CD14-positive monocyte (primary cell): ENCODE data around the gene KDM6A. TPM values are rescaled to one million over a fixed set of nuclear protein-coding genes. Genes with fewer than 3 reads are reported as not detected.

ENCODE experiments used
- DNase-seq, 3 donors: peaks; one replicate each; pipeline ENCODE4 v3.0.0-alpha.2; 2011 to 2022
- H2AFZ ChIP-seq: 2 replicates; pipeline ENCODE4 v1.6.0; 2012; ENCODE audit warnings: mild to moderate bottlenecking, low read depth, low read length, inconsistent platforms; ENCODE audit not compliant: insufficient read depth, poor library complexity, severe bottlenecking
- H3K27ac ChIP-seq, 2 donors: 1 replicate in 1 of 2; 2 replicates in 1 of 2; pipeline ENCODE4 v1.5.1; 2012 to 2013; ENCODE audit warnings: low read length in 2 of 2, control low read depth in 1 of 2, inconsistent platforms in 1 of 2, low read depth in 1 of 2, mild to moderate bottlenecking in 1 of 2
- H3K27me3 ChIP-seq, 2 donors: one replicate each; pipeline versions ENCODE4 v1.6.0 to v1.6.1; 2011 to 2013; ENCODE audit warnings: low read length in 2 of 2; ENCODE audit not compliant: control insufficient read depth in 2 of 2, insufficient read depth in 2 of 2
- H3K36me3 ChIP-seq, 2 donors: replicated peaks in 1 of 2; 1 replicate in 1 of 2; 2 replicates in 1 of 2; pipeline versions ENCODE4 v1.5.1 to v1.6.1; 2012 to 2013; ENCODE audit warnings: low read length in 2 of 2, control low read depth in 1 of 2, inconsistent platforms in 1 of 2, mild to moderate bottlenecking in 1 of 2; ENCODE audit not compliant: insufficient read depth in 2 of 2, control insufficient read depth in 1 of 2
- H3K4me1 ChIP-seq, 2 donors: 1 replicate in 1 of 2; 2 replicates in 1 of 2; pipeline versions ENCODE4 v1.5.1 to v1.6.1; 2012 to 2013; ENCODE audit warnings: low read length in 2 of 2, control low read depth in 1 of 2, inconsistent platforms in 1 of 2, mild to moderate bottlenecking in 1 of 2, moderate library complexity in 1 of 2; ENCODE audit not compliant: insufficient read depth in 2 of 2, control insufficient read depth in 1 of 2
- H3K4me2 ChIP-seq: replicated peaks from 2 replicates; pipeline ENCODE3; 2012; ENCODE audit warnings: low read length, moderate library complexity, mild to moderate bottlenecking; ENCODE audit not compliant: poor library complexity, severe bottlenecking; ENCODE audit errors: extremely low read depth
- H3K4me3 ChIP-seq, 3 experiments: fragments of 200-600 bp in 1 of 3; sonication (generic) in 1 of 3; replicated peaks in 1 of 3; 1 replicate in 2 of 3; 2 replicates in 1 of 3; pipeline ENCODE4 v1.5.1; 2011 to 2013; ENCODE audit warnings: low read length in 3 of 3, mild to moderate bottlenecking in 3 of 3, control low read depth in 2 of 3, low read depth in 2 of 3, inconsistent platforms in 1 of 3, moderate library complexity in 1 of 3
- H3K79me2 ChIP-seq: 2 replicates; pipeline ENCODE4 v1.6.0; 2012; ENCODE audit warnings: mild to moderate bottlenecking, control low read depth, inconsistent platforms, low read length, moderate library complexity; ENCODE audit not compliant: insufficient read depth
- H3K9ac ChIP-seq: 2 replicates; pipeline ENCODE4 v1.6.0; 2017; ENCODE audit warnings: low read length, mild to moderate bottlenecking; ENCODE audit not compliant: insufficient read depth, poor library complexity, severe bottlenecking
- H3K9me3 ChIP-seq, 2 donors: replicated peaks in 1 of 2; 1 replicate in 1 of 2; 2 replicates in 1 of 2; pipeline versions ENCODE4 v1.5.1 to v1.6.1; 2012 to 2013; ENCODE audit warnings: low read length in 2 of 2, control low read depth in 1 of 2; ENCODE audit not compliant: control insufficient read depth in 1 of 2, insufficient read depth in 1 of 2
- H4K20me1 ChIP-seq: 2 replicates; pipeline ENCODE4 v1.6.0; 2012; ENCODE audit warnings: mild to moderate bottlenecking, low read length, control low read depth, moderate library complexity; ENCODE audit not compliant: insufficient read depth
- H3K27ac Mint-ChIP-seq, 7 donors: one replicate each; pipeline ENCODE4 v1.8.0; 2020; ENCODE audit warnings: mild to moderate bottlenecking in 7 of 7, mixed read lengths in 7 of 7, moderate library complexity in 6 of 7, inconsistent platforms in 2 of 7
- H3K27me3 Mint-ChIP-seq, 3 donors: one replicate each; pipeline ENCODE4 v1.8.0; 2021 to 2022; ENCODE audit warnings: low read depth in 3 of 3, mild to moderate bottlenecking in 3 of 3, mixed read lengths in 3 of 3, moderate library complexity in 3 of 3, inconsistent platforms in 1 of 3
- H3K36me3 Mint-ChIP-seq, 2 donors: one replicate each; pipeline ENCODE4 v1.8.0; 2020; ENCODE audit warnings: mixed read lengths in 2 of 2, inconsistent platforms in 1 of 2, mild to moderate bottlenecking in 1 of 2
- H3K4me1 Mint-ChIP-seq: one replicate; pipeline ENCODE4 v1.8.0; 2020; ENCODE audit warnings: mild to moderate bottlenecking, mixed read lengths
- H3K4me3 Mint-ChIP-seq, 2 donors: one replicate each; pipeline ENCODE4 v1.8.0; 2020; ENCODE audit warnings: mild to moderate bottlenecking in 2 of 2, mixed read lengths in 2 of 2, moderate library complexity in 1 of 2
- H3K9me3 Mint-ChIP-seq, 7 donors: one replicate each; pipeline ENCODE4 v1.8.0; 2020 to 2022; ENCODE audit warnings: mixed read lengths in 7 of 7, mild to moderate bottlenecking in 6 of 7, moderate library complexity in 6 of 7, inconsistent platforms in 2 of 7
- WGBS: methylation state at CpG from one replicate; pipeline ENCODE4 v1.1.5; 2013; ENCODE audit warnings: missing lambda C conversion rate; ENCODE audit not compliant: insufficient coverage; 5-methylcytosine and 5-hydroxymethylcytosine counted together
- intact Hi-C, 2 donors: fragments of 100-400 bp; cut with micrococcal nuclease; formaldehyde crosslinking; loops; one replicate each; pipeline versions ENCODE4 v1.15.0 to v1.15.1; 2023
- polyA plus RNA-seq, 3 donors: library from polyadenylated mRNA; depleted of rRNA in 1 of 3; unstranded in 2 of 3; stranded (reverse) in 1 of 3; fragments of 300-500 nt in 2 of 3; fragments of >200 nt in 1 of 3; fragmentation: Illumina TruSeq in 2 of 3; gene quantifications; 1 replicate in 2 of 3; 2 replicates in 1 of 3; pipeline ENCODE4 v1.2.3, GENCODE V29; 2012 to 2021
- TF ChIP-seq, protein P1 (sequence below): fragments of 200-600 bp; IDR thresholded peaks from one replicate; pipeline ENCODE4 v1.8.0; 2022; ENCODE audit warnings: antibody characterized with exemption, mild to moderate bottlenecking

The KDM6A gene
- polyA plus RNA-seq, 3 donors: 7.6 to 35.0 (median 13.8) TPM

DNA sequence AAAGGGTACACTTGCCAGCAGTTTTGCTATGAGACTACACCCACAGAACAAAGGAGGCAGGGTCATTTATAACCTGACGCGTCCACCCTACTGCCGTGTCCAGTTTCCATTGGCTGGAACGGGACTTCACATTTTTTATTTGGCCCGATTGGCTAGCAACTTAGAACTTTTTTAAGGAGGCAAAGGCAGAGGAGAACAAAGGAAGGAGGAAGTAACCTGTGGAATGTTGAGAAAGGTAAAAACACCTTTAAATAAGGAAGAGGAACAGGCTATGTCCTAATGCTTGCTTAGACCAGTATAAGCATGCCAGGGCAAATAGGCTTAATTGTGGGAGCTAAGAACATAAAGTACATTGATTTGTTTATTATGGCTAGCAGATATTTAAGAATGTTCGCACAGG lies 18.7 kb downstream of the KDM6A start:
- no peak overlapping the region for H3K27ac ChIP-seq
- no peaks in the 10 kb centered on the region for H3K27me3 ChIP-seq
- peaks cover 100% of the 10 kb centered on the region for H4K20me1 ChIP-seq
- no peak overlapping the region for H3K9ac ChIP-seq
- TF ChIP-seq, protein P1, sequence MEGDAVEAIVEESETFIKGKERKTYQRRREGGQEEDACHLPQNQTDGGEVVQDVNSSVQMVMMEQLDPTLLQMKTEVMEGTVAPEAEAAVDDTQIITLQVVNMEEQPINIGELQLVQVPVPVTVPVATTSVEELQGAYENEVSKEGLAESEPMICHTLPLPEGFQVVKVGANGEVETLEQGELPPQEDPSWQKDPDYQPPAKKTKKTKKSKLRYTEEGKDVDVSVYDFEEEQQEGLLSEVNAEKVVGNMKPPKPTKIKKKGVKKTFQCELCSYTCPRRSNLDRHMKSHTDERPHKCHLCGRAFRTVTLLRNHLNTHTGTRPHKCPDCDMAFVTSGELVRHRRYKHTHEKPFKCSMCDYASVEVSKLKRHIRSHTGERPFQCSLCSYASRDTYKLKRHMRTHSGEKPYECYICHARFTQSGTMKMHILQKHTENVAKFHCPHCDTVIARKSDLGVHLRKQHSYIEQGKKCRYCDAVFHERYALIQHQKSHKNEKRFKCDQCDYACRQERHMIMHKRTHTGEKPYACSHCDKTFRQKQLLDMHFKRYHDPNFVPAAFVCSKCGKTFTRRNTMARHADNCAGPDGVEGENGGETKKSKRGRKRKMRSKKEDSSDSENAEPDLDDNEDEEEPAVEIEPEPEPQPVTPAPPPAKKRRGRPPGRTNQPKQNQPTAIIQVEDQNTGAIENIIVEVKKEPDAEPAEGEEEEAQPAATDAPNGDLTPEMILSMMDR: no peak
- H3K4me1 ChIP-seq: peaks cover 22 to 57% of the 10 kb centered on the region in 2 donors
- Mint-ChIP-seq H3K27me3 (no peaks in the 10 kb centered on the region), H3K9me3 (peaks cover 0 to 14% (median 7%) of the 10 kb centered on the region in 7 donors), H3K27ac (peak overlapping the region in 1 of 7 donors; percentile 40), H3K4me1 (peaks cover 52% of the 10 kb centered on the region), H3K4me3 (no peak overlapping the region), H3K36me3 (no peaks in the 10 kb centered on the region)
- H3K79me2 ChIP-seq: peaks cover 100% of the 10 kb centered on the region
- H3K9me3 ChIP-seq: peaks cover 0 to 5% of the 10 kb centered on the region in 2 donors
- no peak overlapping the region for H3K4me3 ChIP-seq
- no peak overlapping the region for H2AFZ ChIP-seq
- no CpG with 5 or more reads among the region's 6 CpGs for WGBS
- no peak for DNase-seq
- no peak overlapping the region for H3K4me2 ChIP-seq
- no peaks in the 10 kb centered on the region for H3K36me3 ChIP-seq
- intact Hi-C loops: no loop called here

DNA sequence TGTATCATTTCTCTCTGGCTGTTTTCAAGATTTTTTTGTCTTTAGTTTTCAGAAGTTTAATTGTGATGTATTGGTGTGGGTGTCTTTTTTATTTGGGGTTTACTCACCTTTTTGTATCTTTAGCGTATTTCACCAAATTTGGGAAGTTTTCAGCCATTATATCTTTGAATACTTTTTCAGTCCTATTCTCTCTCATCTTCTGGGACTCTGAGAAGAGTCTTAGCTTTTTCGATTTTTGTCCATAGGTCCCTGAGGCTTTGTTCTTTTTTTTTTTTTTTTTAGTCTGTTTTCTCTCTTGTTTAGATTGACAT lies 23.8 kb downstream of the KDM6A start:
- no peak overlapping the region for H3K27ac ChIP-seq
- Mint-ChIP-seq H3K36me3 (peaks cover 0 to 4% of the 10 kb centered on the region in 2 donors), H3K9me3 (peaks cover 0 to 17% (median 10%) of the 10 kb centered on the region in 7 donors), H3K4me3 (no peak overlapping the region), H3K27me3 (no peaks in the 10 kb centered on the region), H3K4me1 (peaks cover 51% of the 10 kb centered on the region), H3K27ac (peak overlapping the region in 1 of 7 donors; percentile 18)
- H3K4me1 ChIP-seq: peaks cover 17 to 50% of the 10 kb centered on the region in 2 donors
- H3K9me3 ChIP-seq: peaks cover 0 to 7% of the 10 kb centered on the region in 2 donors
- no peak for DNase-seq
- no peak overlapping the region for H3K4me2 ChIP-seq
- no peak overlapping the region for H2AFZ ChIP-seq
- no peak overlapping the region for H3K4me3 ChIP-seq
- H3K27me3 ChIP-seq: no peaks in the 10 kb centered on the region
- TF ChIP-seq, protein P1: no peak
- H3K9ac ChIP-seq: no peak overlapping the region
- H3K36me3 ChIP-seq: no peaks in the 10 kb centered on the region
- peaks cover 100% of the 10 kb centered on the region for H4K20me1 ChIP-seq
- intact Hi-C loops: no loop called here
- H3K79me2 ChIP-seq: peaks cover 100% of the 10 kb centered on the region
- no CpG with 5 or more reads among the region's 2 CpGs for WGBS
